Measurements from ENCODE around the gene KCNK4. TPM values are rescaled to one million over a fixed set of nuclear protein-coding genes. Genes with fewer than 3 reads are reported as not detected.

Gene KCNK4
- total RNA-seq, 1 experiment from 2014 or later = 0.28 TPM

- no peak overlapping the region for H3K9ac ChIP-seq (ENCODE audit: extremely low read depth, insufficient read length, low read length)
Measured at GRCh38 chr11:64313491-64314145, 22.5 kb downstream of the KCNK4 start.

More at GRCh38 chr11:64313491-64314145, 22.5 kb downstream of the KCNK4 start:
- Mint-ChIP-seq H3K36me3 (ENCODE audit: insufficient read depth in 1 of 3, low read depth in 3 of 3) (peaks cover 18 to 41% (median 20%) of the 10 kb centered on the region in 3 experiments; a peak in 6 of 7 replicates), H3K4me3 (no peak overlapping the region), H3K4me1 (peaks cover 7 to 8% of the 10 kb centered on the region in 2 experiments), H3K27me3 (ENCODE audit: low read depth) (no peaks in the 10 kb centered on the region), H3K27ac (peak overlapping the region in 1 of 3 experiments; percentile 24; a peak in 2 of 7 replicates), H3K9me3 (no peaks in the 10 kb centered on the region)
- H4K5ac ChIP-seq (ENCODE audit: insufficient read length, low read depth, low read length) = no peak overlapping the region
- no peak overlapping the region for H2BK15ac ChIP-seq (ENCODE audit: low read depth, low read length)
- no peak for TF ChIP-seq CTCF (conservative IDR thresholded peaks at IDR 0.05)
- no peak overlapping the region for H3K56ac ChIP-seq (ENCODE audit: insufficient read length, low read depth, low read length)
- DNase-seq = no peak
- peaks cover 4% of the 10 kb centered on the region; the same call in 1 of the 2 replicates for H3K79me2 ChIP-seq (ENCODE audit: insufficient read depth, low read length)
- no peak overlapping the region for H2BK20ac ChIP-seq (ENCODE audit: low read depth, low read length, poor library complexity, severe bottlenecking)
- peaks cover 3% of the 10 kb centered on the region for H3K23me2 ChIP-seq (ENCODE audit: insufficient read length, low read depth, low read length, poor library complexity, severe bottlenecking)
- no peaks in the 10 kb centered on the region for H3K9me3 ChIP-seq (ENCODE audit: control insufficient read depth, low read depth, low read length)
- no peak overlapping the region for H4K8ac ChIP-seq (replicated peaks; ENCODE audit: insufficient read length, low read depth, low read length)
- H2AK5ac ChIP-seq (ENCODE audit: insufficient read length, low read length) = no peak overlapping the region
- no peak overlapping the region for H3K23ac ChIP-seq (ENCODE audit: insufficient read length, low read depth, low read length)
- H3K27ac ChIP-seq (ENCODE audit: insufficient read length, low read depth, low read length) = no peak overlapping the region
- H2BK5ac ChIP-seq (ENCODE audit: insufficient read length, low read length) = no peak overlapping the region
- H3K18ac ChIP-seq (ENCODE audit: insufficient read length, low read depth, low read length) = no peak overlapping the region
- no peak overlapping the region for H3K4ac ChIP-seq (ENCODE audit: low read depth, low read length)
- H3K27me3 ChIP-seq (ENCODE audit: insufficient read depth, low read length) = no peaks in the 10 kb centered on the region
- no peaks in the 10 kb centered on the region for H4K20me1 ChIP-seq (ENCODE audit: control insufficient read depth, insufficient read depth, insufficient read length)
- H3K79me1 ChIP-seq (ENCODE audit: insufficient read depth, low read depth, low read length, poor library complexity, severe bottlenecking) = no peaks in the 10 kb centered on the region
- H3T11ph ChIP-seq (ENCODE audit: low read length) = no peak overlapping the region
- H2BK12ac ChIP-seq (ENCODE audit: insufficient read length, low read depth, low read length) = no peak overlapping the region
- no CpG with 5 or more reads among the region's 18 CpGs for WGBS (ENCODE audit: extremely low coverage, insufficient read length, low lambda C conversion rate)
- H2AFZ ChIP-seq (ENCODE audit: low read length) = no peak overlapping the region
- H3K14ac ChIP-seq (ENCODE audit: insufficient read depth, low read length) = no peak overlapping the region
- H3K4me1 ChIP-seq (ENCODE audit: insufficient read depth, low read length) = no peaks in the 10 kb centered on the region
- H2BK120ac ChIP-seq (ENCODE audit: low read depth, low read length, poor library complexity, severe bottlenecking) = no peak overlapping the region
- H4K91ac ChIP-seq (ENCODE audit: insufficient read length, low read depth, low read length) = no peak overlapping the region
- H3K4me2 ChIP-seq (ENCODE audit: insufficient read depth, insufficient read length, low read length) = no peak overlapping the region

All from H9 (cell line).